ENCODE results near the gene TENT4A.

The TENT4A gene

GRCh38 chr5:6750142-6750840 lies 37.1 kb downstream of the TENT4A start:
- no peak overlapping the region for H3K4me3 ChIP-seq (ENCODE audit: low read length)
- H3K36me3 ChIP-seq (ENCODE audit: control insufficient read depth, insufficient read depth, low read length) = peaks cover 21% of the 10 kb centered on the region
- no peak overlapping the region for H3K9ac ChIP-seq (ENCODE audit: low read length)
- H3K9me3 ChIP-seq (ENCODE audit: control insufficient read depth, low read length) = no peaks in the 10 kb centered on the region
- no peaks in the 10 kb centered on the region for H3K27me3 ChIP-seq (ENCODE audit: control insufficient read depth, insufficient read depth, low read length)
- peaks cover 7% of the 10 kb centered on the region for H3K4me1 ChIP-seq (ENCODE audit: control insufficient read depth, insufficient read depth, low read length)

GRCh38 chr5:6750951-6751685 lies 37.9 kb downstream of the TENT4A start:
- Histone ChIP-seq H3K4me3 (ENCODE audit: low read length) (no peak overlapping the region), H3K36me3 (ENCODE audit: control insufficient read depth, insufficient read depth, low read length) (peaks cover 29% of the 10 kb centered on the region), H3K27me3 (ENCODE audit: control insufficient read depth, insufficient read depth, low read length) (no peaks in the 10 kb centered on the region), H3K9ac (ENCODE audit: low read length) (no peak overlapping the region), H3K4me1 (ENCODE audit: control insufficient read depth, insufficient read depth, low read length) (no peaks in the 10 kb centered on the region), H3K9me3 (ENCODE audit: control insufficient read depth, low read length) (no peaks in the 10 kb centered on the region)

GRCh38 chr5:6752236-6752635 lies 39.0 kb downstream of the TENT4A start:
- Histone ChIP-seq H3K9ac (ENCODE audit: low read length) (no peak overlapping the region), H3K4me1 (ENCODE audit: control insufficient read depth, insufficient read depth, low read length) (no peaks in the 10 kb centered on the region), H3K9me3 (ENCODE audit: control insufficient read depth, low read length) (no peaks in the 10 kb centered on the region), H3K4me3 (ENCODE audit: low read length) (no peak overlapping the region), H3K27me3 (ENCODE audit: control insufficient read depth, insufficient read depth, low read length) (no peaks in the 10 kb centered on the region), H3K36me3 (ENCODE audit: control insufficient read depth, insufficient read depth, low read length) (peaks cover 31% of the 10 kb centered on the region)

- H3K9me3 ChIP-seq (ENCODE audit: control insufficient read depth, low read length) = no peaks in the 10 kb centered on the region
- H3K27me3 ChIP-seq (ENCODE audit: control insufficient read depth, insufficient read depth, low read length) = no peaks in the 10 kb centered on the region
- peaks cover 31% of the 10 kb centered on the region for H3K36me3 ChIP-seq (ENCODE audit: control insufficient read depth, insufficient read depth, low read length)
- H3K9ac ChIP-seq (ENCODE audit: low read length) = no peak overlapping the region
- no peak overlapping the region for H3K4me3 ChIP-seq (ENCODE audit: low read length)
- H3K4me1 ChIP-seq (ENCODE audit: control insufficient read depth, insufficient read depth, low read length) = no peaks in the 10 kb centered on the region
These were observed 39.5 kb downstream of the TENT4A start for GRCh38 chr5:6752782-6753181.

DNA sequence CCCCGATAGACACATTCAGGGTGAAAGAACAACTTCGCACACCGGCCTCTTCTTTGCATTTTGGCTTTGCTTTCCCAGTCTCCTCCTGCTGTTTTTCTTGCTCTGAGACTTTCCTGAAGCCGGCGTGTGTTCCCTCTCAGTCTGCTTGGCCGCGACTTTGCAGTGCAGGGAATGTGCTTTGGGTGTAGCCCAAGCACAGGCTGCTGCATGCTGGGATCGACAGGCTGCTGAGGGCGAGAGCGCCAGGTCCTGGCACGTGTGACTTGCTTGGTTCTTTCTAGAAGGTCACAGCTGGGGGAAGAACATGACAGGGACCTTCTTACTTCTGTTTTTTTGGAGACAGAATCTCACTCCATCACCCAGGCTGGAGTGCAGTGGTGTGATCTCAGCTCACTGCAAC lies 40.6 kb downstream of the TENT4A start:
- Histone ChIP-seq H3K36me3 (ENCODE audit: control insufficient read depth, insufficient read depth, low read length) (peaks cover 29% of the 10 kb centered on the region), H3K4me3 (ENCODE audit: low read length) (no peak overlapping the region)

DNA sequence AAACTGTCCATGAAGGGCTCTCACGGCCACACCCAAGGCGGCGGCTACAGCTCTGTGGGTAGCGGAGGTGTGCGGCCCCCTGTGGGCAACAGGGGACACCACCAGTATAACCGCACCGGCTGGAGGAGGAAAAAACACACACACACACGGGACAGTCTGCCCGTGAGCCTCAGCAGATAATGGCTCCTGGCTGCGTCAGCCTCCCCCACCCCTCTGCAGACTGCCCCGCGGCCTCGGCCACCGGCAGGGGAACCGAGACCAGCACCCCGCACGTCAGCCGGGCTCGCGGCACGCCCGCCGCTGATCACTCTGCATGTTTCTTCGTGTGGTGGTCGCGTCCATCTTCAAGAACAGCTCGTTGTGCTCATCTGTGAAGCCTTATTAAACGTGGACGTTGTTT lies 41.5 kb downstream of the TENT4A start:
- Histone ChIP-seq H3K27me3 (ENCODE audit: control insufficient read depth, insufficient read depth, low read length) (no peaks in the 10 kb centered on the region), H3K9ac (ENCODE audit: low read length) (no peak overlapping the region), H3K4me1 (ENCODE audit: control insufficient read depth, insufficient read depth, low read length) (no peaks in the 10 kb centered on the region), H3K36me3 (ENCODE audit: control insufficient read depth, insufficient read depth, low read length) (peaks cover 24% of the 10 kb centered on the region), H3K4me3 (ENCODE audit: low read length) (no peak overlapping the region), H3K9me3 (ENCODE audit: control insufficient read depth, low read length) (no peaks in the 10 kb centered on the region)

More for the DNA sequence above, 40.6 kb downstream of the TENT4A start:
- Histone ChIP-seq H3K27me3 (ENCODE audit: control insufficient read depth, insufficient read depth, low read length) (no peaks in the 10 kb centered on the region), H3K4me1 (ENCODE audit: control insufficient read depth, insufficient read depth, low read length) (no peaks in the 10 kb centered on the region), H3K9ac (ENCODE audit: low read length) (no peak overlapping the region), H3K9me3 (ENCODE audit: control insufficient read depth, low read length) (no peaks in the 10 kb centered on the region)

DNA sequence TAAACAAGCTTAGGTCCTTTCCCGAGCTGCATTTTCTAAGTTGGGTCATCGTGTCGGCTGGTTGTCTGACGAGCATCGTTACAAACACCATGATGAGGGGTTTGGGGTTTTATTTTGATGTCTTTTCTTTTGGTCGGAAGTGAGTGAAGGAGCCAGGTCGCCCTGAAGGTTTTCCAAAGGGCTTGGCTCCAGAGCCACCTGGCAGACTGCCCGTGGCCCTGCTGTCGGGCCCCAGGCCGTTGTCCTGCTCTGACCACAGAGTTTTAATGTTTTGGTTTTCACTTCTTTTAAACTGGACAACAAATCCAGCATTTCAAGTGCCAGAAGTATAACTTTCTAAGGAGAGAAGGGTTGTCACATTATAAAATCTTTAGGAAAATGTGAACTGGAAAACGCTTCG lies 42.3 kb downstream of the TENT4A start:
- peaks cover 24% of the 10 kb centered on the region for H3K36me3 ChIP-seq (ENCODE audit: control insufficient read depth, insufficient read depth, low read length)
- no peak overlapping the region for H3K9ac ChIP-seq (ENCODE audit: low read length)
- no peaks in the 10 kb centered on the region for H3K27me3 ChIP-seq (ENCODE audit: control insufficient read depth, insufficient read depth, low read length)
- H3K4me3 ChIP-seq (ENCODE audit: low read length) = no peak overlapping the region
- H3K9me3 ChIP-seq (ENCODE audit: control insufficient read depth, low read length) = no peaks in the 10 kb centered on the region
- H3K4me1 ChIP-seq (ENCODE audit: control insufficient read depth, insufficient read depth, low read length) = no peaks in the 10 kb centered on the region

GRCh38 chr5:6755941-6756340 lies 42.7 kb downstream of the TENT4A start:
- H3K36me3 ChIP-seq (ENCODE audit: control insufficient read depth, insufficient read depth, low read length) = peaks cover 24% of the 10 kb centered on the region
- no peak overlapping the region for H3K9ac ChIP-seq (ENCODE audit: low read length)
- H3K9me3 ChIP-seq (ENCODE audit: control insufficient read depth, low read length) = no peaks in the 10 kb centered on the region
- H3K27me3 ChIP-seq (ENCODE audit: control insufficient read depth, insufficient read depth, low read length) = no peaks in the 10 kb centered on the region
- H3K4me3 ChIP-seq (ENCODE audit: low read length) = no peak overlapping the region
- H3K4me1 ChIP-seq (ENCODE audit: control insufficient read depth, insufficient read depth, low read length) = no peaks in the 10 kb centered on the region

GRCh38 chr5:6757414-6757969 lies 44.3 kb downstream of the TENT4A start:
- H3K4me3 ChIP-seq (ENCODE audit: low read length) = no peak overlapping the region
- H3K4me1 ChIP-seq (ENCODE audit: control insufficient read depth, insufficient read depth, low read length) = no peaks in the 10 kb centered on the region
- no peaks in the 10 kb centered on the region for H3K27me3 ChIP-seq (ENCODE audit: control insufficient read depth, insufficient read depth, low read length)
- H3K36me3 ChIP-seq (ENCODE audit: control insufficient read depth, insufficient read depth, low read length) = peaks cover 20% of the 10 kb centered on the region
- no peaks in the 10 kb centered on the region for H3K9me3 ChIP-seq (ENCODE audit: control insufficient read depth, low read length)
- no peak overlapping the region for H3K9ac ChIP-seq (ENCODE audit: low read length)

DNA sequence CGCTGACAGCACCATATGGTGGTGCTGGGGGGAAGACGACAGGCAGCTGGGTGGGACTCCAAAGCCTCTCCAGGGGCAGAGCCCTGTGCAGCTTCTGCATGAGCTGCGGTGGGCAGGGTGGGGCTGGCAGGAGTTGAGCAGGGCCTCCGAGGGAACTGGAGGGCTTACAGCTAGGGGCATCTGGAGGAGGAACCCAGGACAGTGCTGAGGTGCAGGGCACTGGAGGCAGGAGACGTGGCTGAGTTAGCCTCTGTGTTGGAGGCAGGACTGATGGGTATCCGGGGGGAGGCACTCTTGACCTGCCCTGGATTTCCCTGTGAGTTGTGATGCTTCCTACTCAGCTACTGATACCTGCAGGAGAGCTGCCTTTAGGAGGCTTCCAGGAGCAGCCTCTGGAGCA lies 45.0 kb downstream of the TENT4A start:
- H3K9me3 ChIP-seq (ENCODE audit: control insufficient read depth, low read length) = no peaks in the 10 kb centered on the region
- H3K27me3 ChIP-seq (ENCODE audit: control insufficient read depth, insufficient read depth, low read length) = no peaks in the 10 kb centered on the region
- H3K9ac ChIP-seq (ENCODE audit: low read length) = no peak overlapping the region
- H3K4me1 ChIP-seq (ENCODE audit: control insufficient read depth, insufficient read depth, low read length) = no peaks in the 10 kb centered on the region
- no peak overlapping the region for H3K4me3 ChIP-seq (ENCODE audit: low read length)
- peaks cover 16% of the 10 kb centered on the region for H3K36me3 ChIP-seq (ENCODE audit: control insufficient read depth, insufficient read depth, low read length)

- Histone ChIP-seq H3K4me1 (ENCODE audit: control insufficient read depth, insufficient read depth, low read length) (no peaks in the 10 kb centered on the region), H3K9me3 (ENCODE audit: control insufficient read depth, low read length) (no peaks in the 10 kb centered on the region), H3K4me3 (ENCODE audit: low read length) (no peak overlapping the region), H3K9ac (ENCODE audit: low read length) (no peak overlapping the region), H3K36me3 (ENCODE audit: control insufficient read depth, insufficient read depth, low read length) (peaks cover 11% of the 10 kb centered on the region), H3K27me3 (ENCODE audit: control insufficient read depth, insufficient read depth, low read length) (no peaks in the 10 kb centered on the region)
These were observed 45.5 kb downstream of the TENT4A start for GRCh38 chr5:6758706-6759105.

DNA sequence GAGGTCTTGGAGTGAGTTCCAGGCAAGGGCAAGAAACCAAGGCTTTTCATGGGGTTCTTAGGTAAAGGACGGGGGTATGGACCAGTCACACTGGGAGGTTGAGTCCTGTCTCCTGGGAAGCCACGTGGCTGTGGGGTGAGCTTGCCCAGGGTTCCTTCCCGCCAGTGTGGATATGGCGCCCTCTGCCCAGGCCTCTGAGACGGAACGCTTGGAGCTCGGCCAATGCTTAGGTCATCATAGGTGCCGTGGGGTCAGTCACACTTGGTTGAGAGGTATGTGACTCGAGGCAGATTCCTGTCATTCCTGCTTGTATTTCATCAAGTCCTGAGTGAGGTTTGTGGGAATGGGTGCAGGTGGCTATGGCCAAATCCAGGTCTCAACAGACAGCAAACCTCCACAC lies 46.2 kb downstream of the TENT4A start:
- no peaks in the 10 kb centered on the region for H3K27me3 ChIP-seq (ENCODE audit: control insufficient read depth, insufficient read depth, low read length)
- peaks cover 10% of the 10 kb centered on the region for H3K36me3 ChIP-seq (ENCODE audit: control insufficient read depth, insufficient read depth, low read length)
- H3K9ac ChIP-seq (ENCODE audit: low read length) = no peak overlapping the region
- no peaks in the 10 kb centered on the region for H3K9me3 ChIP-seq (ENCODE audit: control insufficient read depth, low read length)
- no peak overlapping the region for H3K4me3 ChIP-seq (ENCODE audit: low read length)
- H3K4me1 ChIP-seq (ENCODE audit: control insufficient read depth, insufficient read depth, low read length) = no peaks in the 10 kb centered on the region
